Mammary epithelial cell (primary cell): Measurements from ENCODE around the gene SDCCAG8.

Source experiments
- CTCF ChIP-seq, 2 donors: IDR thresholded peaks in 1 of 2; conservative IDR thresholded peaks in 1 of 2; 2 replicates each; pipeline ENCODE4 v1.5.1; 2011 to 2012; ENCODE audit warnings: inconsistent platforms in 2 of 2, low read length in 2 of 2, mild to moderate bottlenecking in 2 of 2, control low read depth in 1 of 2, low read depth in 1 of 2; ENCODE audit not compliant: insufficient read depth in 1 of 2; ENCODE audit errors: extremely low read depth in 1 of 2
- EZH2 ChIP-seq: IDR thresholded peaks from 2 replicates; pipeline ENCODE4 v1.6.1; 2012; ENCODE audit warnings: low read length, inconsistent platforms, borderline replicate concordance

DNA sequence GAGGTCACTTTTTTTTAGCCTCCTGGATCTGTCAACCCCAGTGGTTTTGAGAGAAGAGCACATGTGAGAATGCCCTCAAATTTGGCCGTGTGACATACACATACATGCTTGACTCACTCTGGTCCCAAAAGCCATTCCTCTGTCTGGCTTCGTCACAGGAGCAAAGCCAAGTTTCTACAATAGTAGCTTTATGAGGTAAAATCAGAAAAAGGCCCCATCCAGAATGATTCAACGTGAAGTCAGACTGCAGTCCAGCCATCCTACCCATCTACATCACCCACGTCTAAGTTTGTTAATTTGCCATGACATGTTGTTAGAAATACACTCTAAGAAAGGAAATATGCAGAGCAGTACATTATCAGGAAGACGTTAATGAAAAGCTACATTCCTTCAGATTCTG, 245.2 kb downstream of the SDCCAG8 start:
- TF ChIP-seq CTCF (conservative IDR thresholded peaks at IDR 0.05 in 1 of 2, IDR thresholded peaks at IDR 0.05 in 1 of 2; ENCODE audit: extremely low read depth in 1 of 2, insufficient read depth in 1 of 2, low read depth in 1 of 2, low read length in 2 of 2) (no peak), EZH2 (no peak)
